RKO (cell line): Measurements from ENCODE around the gene SPAAR.
"Not testable (repeated sequence)": the region's sequence is repeated elsewhere in the genome, so short reads cannot be mapped to it uniquely, and the experiment has no call there.

Source experiments
- DNase-seq: peaks from one replicate; pipeline ENCODE4 v3.0.0-alpha.2; 2016; ENCODE audit warnings: low spot score

SPAAR gene

GRCh38 chr9:35904338-35904737, 5.0 kb upstream of the SPAAR start:
- no peak for DNase-seq

DNA sequence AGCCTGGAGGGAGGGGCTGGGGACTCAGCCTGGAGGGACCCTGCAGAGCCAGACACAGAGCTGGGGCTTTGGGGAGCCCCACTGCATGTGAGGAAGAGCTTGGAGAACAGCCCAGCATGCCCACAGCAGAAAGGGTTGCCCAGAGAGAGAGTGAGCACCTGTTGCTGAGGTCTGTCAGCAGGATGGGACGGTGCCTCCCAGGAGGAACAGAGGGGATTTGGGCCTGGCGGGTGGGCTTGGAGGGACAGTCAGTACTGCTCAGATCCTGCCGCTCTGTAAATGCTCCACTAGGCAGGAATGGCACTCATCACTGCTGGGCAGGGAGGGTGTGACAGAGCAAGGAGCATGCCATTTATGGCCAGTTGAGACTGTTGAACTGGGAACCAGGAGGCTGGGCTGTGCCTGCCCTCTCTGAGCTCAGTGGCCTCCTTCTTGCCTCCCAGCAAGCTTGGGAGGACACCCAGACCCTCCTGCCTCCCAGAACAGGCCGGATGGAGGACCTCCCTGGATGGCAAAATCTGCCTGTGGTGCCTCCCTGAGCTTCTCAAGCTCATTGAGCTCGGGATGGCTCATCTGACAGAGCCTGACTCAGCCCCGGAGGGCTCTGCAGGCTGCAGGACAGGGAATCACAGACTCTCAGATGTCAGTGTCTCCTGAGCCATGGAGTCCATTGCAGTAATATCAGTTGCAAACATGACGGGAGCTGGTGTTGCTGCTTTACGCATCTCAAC, 4.1 kb upstream of the SPAAR start:
- no peak for DNase-seq

- no peak for DNase-seq
Measured at GRCh38 chr9:35905912-35906679, 3.2 kb upstream of the SPAAR start, which contains the start of gene HRCT1. HRCT1 (plus strand) TSS chr9:35906202; CDS start chr9:35906288, 86 bp downstream.

GRCh38 chr9:35906923-35907699, 2.2 kb upstream of the SPAAR start:
- no peak for DNase-seq

GRCh38 chr9:35907711-35908503, 1.4 kb upstream of the SPAAR start:
- peak; percentile 37 for DNase-seq

GRCh38 chr9:35908504-35909125, 675 bp upstream of the SPAAR start:
- no peak for DNase-seq

GRCh38 chr9:35909687-35910612, 660 bp downstream of the SPAAR start:
- DNase-seq: no peak

DNA sequence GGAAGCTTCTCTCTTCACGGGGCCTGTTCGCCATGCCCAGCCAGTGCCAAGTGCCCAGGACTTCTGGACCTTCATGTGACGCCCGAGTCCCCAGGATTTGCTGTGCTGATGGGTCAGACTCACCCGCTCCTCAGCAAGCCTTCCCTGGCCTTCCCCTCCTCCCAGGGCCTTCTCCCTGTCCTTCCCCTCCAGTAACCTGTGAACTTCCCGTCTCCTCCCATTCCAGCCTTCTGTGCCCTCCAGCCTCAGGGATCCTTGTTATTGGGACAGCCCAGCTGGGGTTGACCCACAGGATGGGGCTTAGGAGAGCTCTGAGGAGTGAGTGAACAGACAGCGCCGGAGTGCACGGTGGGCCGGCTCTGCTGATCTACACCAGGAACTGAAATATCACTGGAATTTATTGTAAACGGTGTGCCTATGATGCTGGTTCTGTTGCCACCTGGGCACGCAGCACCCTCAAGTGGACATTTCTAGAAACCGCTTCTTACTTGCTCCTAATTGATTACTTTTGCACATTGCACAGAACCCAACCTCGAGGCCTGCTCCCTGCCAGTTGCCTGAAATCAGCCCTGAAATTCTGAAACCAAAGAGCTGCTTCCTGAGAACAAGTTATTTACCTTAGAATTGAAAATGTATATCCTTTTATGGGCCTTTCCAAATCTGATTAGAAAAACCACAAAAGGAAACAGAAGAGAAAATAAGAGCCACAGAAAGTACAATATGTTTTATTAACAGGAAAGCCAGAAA, 1.5 kb downstream of the SPAAR start:
- peak; percentile 42 for DNase-seq

- no peak for DNase-seq
Measured at GRCh38 chr9:35911690-35912089, 2.4 kb downstream of the SPAAR start.

DNA sequence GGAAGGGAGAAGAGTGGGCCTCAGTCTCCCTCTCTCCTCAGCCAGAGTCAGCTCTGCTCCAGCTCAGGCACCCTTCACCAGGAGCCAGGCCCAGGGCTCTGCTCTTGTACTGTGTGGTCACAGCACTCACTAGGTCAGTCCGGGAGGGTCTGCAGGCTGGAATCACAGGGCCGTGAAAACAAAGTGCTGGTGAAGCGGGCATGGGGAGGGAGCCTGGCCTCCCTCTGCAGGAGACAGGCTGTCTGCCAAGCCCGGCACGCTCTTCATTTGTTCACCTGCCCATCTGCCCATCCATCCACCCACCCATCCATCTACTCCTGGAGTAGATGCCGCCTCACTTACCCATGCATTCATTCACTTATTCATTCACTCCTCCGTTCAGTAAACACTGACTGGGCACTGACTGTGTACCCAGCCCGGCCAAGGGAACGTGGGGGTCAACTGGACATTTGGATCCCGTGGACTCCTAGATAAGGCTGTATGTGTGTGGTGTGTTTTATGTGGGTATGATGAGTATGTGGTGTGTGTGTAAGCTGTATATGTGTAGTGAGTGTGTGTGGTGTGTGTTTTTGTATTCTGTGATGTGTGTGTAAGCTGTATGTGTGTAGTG, 3.6 kb downstream of the SPAAR start:
- DNase-seq: no peak

GRCh38 chr9:35913429-35913828, 4.1 kb downstream of the SPAAR start:
- not testable (repeated sequence) for DNase-seq

DNA sequence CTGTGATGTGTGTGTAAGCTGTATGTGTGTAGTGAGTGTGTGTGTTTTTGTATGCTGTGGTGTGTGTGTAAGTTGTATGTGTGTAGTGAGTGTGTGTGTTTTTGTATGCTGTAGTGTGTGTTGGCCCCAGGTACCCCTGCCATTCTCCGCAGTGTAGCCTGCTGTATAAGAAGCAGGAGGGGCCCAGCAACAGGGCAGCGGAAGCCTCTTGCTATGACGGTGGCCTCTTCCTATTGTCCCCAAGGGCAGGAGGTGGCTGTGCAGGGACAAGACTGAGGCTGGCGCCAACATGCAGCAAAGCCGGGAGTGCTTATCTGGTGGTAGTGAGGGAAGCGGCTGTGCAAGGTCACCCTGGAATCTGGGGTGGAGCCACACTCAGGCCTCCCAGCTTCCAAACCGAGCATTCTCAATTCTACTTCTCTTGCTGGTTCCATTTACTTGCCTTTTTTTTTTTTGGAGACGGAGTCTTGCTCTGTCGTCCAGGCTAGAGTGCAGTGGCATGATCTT, 5.1 kb downstream of the SPAAR start:
- peak; percentile 36 for DNase-seq

DNA sequence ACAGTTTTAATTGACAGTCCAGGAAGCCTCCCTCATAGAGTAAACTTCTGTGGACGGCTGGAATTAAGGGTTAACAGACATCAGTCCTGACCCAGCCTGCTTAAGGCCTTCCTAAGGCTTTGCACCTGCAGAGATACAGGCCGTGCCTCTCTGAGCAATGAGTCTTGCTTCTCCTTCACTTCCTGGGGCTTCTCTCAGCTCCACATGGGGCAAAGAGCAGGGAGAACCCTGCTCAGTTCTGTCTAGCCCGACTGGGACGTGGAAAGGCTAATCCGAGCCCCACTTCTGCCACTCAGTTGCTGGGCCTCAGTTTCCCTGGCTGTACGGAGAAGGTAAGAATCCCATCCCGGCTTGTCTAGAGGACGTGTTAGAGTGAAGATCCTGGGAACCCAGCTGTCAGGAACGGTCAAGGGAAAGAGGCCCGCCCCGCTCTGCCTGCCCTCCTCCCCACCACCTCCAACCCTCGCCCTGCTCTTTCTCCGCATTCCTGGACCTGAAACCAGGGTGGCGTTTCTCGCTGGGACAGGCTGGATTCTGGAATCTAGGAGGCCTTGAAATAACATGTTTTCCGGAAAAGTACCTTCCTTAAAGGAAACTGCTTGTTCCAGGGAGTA, 6.5 kb downstream of the SPAAR start:
- no peak for DNase-seq

- DNase-seq: no peak
Measured at GRCh38 chr9:35917261-35917660, 8.0 kb downstream of the SPAAR start.

DNA sequence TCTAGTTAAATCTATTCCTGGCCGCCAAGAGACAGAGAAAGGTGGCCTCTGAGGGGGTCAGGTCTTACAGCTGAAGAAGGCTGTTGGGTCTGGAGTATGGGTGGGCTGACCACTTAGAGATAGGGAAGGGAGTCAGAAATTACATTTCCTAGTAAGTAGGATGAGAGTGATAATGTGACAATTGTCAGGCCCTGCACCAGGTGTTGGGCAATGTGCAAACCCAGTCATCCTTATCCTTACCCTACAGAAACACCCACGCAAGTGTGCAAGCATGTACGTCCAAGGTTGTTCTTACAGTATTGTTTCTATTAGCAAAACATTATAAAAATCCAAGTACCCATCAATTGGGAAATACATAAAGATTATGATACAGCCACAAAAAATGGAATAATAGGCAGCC, 9.5 kb downstream of the SPAAR start:
- DNase-seq: no peak

DNA sequence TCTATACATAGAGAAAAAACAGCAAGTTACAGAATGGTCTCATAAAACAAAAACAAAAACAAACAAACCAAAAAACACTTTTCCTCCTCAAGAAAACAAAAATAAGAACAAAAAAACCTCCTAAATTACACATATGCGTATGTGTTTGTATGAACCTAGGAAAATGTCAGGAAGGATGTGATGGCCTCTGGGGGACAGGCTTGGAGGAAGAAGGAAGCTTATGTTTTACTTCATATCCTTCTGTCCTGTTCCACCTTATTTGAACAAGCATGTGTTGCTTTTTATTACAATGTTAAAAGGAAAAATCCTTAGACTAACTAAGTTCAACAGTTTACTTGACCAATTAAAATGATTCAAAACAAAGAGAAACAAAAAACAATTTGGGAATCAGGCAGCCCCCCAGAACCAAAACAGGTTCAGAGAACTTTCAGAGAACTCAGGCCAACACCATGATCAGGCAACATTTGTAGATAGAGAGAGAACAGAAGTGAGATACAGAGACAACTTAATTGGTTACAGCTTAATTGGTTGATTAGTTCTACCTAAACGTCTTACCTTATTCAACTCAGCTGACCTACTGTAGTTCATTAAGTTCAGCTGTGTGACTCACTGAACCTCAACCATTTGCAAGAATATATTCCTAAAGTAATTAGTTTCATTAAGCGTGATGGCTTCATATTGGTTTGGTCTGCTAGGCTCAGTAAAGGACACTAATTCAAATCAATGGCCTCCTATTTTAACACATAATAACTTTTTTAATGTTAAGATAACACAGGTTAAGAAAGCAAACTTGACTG, 10.1 kb downstream of the SPAAR start:
- no peak for DNase-seq

DNA sequence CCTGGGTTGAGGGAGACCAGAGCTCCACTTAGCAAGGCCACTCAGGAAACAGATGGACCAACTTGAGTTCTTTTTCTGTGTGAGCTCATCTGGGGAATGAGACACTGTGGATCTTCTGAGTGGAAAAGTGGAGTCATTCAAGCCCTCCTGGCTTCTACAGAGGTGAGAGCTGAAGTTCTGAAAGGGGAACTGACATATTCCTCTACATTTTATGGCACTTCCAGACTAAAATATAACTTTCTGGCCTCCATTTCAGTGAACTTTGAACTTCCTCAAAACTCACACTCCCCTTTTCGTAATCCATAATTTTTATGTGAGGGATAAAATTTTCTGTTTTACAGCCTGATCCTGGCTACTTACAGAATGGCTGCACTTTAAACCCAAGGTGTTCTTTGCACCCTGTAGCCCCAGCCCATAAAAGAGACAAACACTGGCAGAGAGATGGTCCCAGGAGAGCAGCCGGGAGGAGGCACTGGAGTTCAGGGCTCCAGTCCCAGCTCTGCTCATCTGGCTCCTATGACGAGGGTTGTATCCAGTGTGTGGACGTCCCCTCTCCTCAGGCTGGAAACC, 10.8 kb downstream of the SPAAR start:
- DNase-seq: no peak
